HG03196 (cell line): ENCODE results near the gene LRCOL1.

Experiments used
- ATAC-seq: cut with Tn5 transposase; IDR thresholded peaks from one replicate; pipeline ENCODE4 v1.9.1; 2021; ENCODE audit not compliant: unreplicated experiment

LRCOL1 gene

DNA sequence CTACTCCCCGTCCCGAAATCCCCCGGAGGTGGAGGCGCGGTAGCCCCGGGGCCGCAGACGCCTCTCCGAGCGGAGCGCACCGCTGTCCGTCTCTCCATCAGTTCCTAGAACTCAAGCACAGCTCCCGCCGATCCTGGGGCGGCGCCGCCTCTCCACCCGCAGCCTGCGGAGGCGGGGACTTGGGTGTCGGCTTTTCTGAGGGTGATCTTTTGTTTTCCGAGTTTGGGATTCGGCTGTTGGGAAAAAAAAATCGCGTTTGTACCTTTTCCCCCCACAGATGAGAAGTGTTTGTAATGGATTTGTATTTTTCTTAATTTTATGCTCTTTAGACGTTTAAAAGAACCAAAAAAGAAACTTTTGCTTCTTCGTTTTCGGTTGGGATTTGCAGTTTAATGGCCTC is 26.6 kb downstream of the LRCOL1 start:
- ATAC-seq, result no peak

GRCh38 chr12:132583411-132583710 is 27.0 kb downstream of the LRCOL1 start:
- no peak for ATAC-seq

GRCh38 chr12:132582582-132583410 is 27.6 kb downstream of the LRCOL1 start:
- ATAC-seq, result no peak

DNA sequence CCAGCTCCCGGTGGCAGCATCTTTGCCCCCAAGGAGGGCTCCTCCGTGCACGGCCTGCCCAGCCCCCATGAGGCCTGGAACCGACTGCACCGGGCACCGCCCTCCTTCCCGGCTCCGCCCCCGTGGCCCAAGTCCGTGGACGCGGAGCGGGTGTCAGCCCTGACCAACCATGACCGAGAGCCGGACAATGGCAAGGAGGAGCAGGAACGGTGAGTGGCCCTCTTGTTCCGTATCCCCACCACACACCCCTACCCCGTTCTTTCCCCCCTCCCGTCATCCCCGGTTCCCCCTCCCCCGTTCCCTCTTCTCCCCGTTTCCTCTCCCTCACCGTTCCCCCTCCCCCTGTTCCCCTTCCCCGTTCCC is 28.3 kb downstream of the LRCOL1 start:
- ATAC-seq, result no peak

GRCh38 chr12:132581348-132582057 is 28.9 kb downstream of the LRCOL1 start:
- ATAC-seq, result no peak

GRCh38 chr12:132580701-132581292 is 29.6 kb downstream of the LRCOL1 start:
- no peak for ATAC-seq

DNA sequence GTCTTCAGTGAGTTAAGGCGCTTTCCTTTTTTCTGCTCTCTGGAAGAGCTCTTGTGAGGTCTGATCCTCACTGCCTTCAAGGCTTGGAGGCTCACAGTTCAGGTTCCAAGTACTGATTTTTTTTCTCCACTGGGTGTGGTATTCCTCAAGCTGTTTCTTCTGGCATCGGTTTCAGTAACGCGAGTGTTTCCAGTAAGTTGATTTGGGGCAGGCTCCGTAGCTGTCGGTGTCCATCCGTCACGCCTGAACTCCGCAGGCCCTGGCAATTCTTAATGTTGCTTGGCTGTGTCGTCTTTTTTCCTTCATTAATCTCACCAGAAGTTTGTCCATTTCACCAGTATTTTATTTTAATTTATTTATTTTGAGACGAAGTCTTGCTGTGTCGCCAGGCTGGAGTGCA is 30.6 kb downstream of the LRCOL1 start:
- no peak for ATAC-seq

- ATAC-seq, result no peak
These were observed 31.6 kb downstream of the LRCOL1 start for GRCh38 chr12:132578826-132579225.

DNA sequence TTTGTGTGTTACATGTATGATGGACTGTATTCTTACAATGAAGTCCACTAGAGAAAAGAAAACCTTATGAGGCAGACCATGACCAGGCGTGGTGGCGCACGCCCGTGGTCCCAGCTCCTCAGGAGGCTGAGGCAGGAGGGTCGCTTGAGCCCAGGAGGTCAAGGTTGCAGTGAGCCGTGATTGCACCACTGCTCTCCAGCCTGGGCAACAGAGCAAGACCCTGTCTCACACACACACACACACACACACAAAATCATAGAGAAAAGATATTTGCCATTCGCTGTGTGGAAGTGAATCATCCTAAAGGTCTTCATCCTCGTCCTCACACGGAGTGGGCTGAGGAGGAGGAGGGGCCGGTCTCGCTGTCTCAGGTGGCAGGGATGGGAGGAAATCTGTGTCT is 32.3 kb downstream of the LRCOL1 start:
- no peak for ATAC-seq

DNA sequence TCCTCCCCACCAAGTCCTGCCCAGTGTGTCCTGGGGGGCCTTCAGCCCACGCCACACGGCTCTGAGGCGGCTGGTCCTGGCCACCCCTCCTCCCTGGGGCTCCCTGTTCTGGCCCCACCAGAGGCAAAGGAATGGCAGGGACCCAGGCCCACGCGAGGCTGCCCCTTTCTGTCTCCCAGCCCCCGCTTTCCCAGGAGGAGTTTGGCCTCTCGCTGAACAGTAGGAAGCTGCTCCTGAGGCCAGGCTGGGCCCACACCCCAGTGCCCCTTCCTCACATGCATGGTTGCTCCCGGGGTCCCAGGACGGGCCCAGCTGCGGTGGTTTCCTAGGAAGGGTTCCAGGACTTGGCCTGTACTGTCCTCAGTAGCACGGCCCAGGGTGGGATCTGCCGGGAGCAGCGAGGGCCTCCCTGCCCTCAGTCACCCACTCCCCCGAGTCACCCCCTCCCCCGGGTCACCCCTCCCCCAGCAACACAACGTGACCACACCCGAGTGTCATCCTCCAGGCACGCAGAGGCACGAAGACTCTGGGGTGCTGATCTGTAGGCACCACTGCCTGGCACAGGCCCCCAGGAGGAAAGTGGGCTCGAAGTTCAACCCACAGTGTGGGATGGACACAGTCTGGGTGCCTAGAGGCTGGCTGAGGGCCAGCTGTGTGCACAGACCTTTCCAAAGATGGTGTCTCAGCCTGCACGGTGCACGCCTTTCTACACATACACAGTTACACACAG is 33.0 kb downstream of the LRCOL1 start:
- ATAC-seq, result no peak

DNA sequence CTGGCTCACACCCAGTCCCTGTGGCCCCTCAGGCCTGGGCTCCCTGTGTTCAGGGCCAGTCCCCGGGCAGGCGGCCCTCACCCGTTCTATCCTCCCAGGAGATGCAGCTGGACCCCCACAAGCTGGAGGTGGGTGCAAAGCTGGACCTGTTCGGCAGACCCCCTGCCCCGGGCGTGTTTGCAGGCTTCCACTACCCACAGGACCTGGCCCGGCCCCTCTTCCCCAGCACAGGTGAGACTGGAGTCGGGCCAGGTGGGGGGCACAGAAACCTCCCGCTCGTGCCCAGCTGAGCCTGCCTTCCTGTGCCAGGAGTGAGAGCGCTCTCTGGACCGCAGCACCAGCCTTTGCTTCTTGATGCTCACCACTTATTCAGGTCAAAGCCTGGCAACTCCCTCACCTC is 33.7 kb downstream of the LRCOL1 start:
- no peak for ATAC-seq

GRCh38 chr12:132575661-132576060 is 34.7 kb downstream of the LRCOL1 start:
- no peak for ATAC-seq

- no peak for ATAC-seq
These were observed 35.9 kb downstream of the LRCOL1 start for GRCh38 chr12:132574271-132574996.

DNA sequence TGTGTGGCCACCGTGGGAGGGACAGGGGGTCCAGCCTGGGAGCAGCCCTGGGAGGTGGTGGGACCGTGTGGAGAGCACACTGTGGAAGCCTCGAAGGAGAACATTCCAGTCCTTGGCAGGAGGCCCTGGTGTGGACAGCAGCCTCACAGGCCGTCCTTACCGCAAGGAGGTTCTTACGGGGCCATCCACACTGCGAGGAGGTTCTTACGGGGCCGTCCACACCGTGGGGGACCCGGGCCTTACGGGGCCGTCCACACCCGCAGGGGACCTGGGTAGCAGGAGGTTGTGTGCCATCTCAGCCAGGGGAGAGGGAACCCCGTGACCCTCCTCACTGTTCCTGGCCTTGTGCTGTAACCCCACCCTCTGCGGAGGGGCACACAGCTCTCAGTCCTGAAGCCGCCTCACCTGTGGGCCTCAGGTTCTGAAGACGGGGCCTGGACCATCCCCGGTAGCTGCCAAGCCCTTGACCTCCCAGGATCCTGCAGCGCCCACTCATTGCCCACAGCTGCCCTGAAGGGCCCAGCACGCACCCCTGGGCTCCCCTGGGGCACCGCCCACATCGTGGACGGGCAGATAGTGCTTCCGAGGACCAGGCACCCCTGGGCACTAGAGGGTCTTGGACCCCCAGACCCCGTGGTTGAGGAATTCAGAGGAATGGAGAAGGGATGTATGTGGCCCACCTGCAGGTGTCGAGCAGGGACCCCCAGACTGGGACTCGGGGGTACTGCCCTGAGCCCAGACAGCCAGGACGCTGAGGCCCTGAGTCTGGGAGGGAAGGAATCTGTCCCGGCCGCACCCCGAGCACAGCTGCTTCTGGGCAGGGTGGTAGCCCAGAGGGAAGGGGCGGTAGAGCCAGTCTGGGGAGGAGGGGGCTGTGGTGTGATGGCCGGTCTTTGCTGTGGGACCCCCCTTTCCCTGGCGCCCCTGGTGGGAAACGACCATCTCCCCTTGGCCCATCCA is 37.3 kb downstream of the LRCOL1 start:
- no peak for ATAC-seq

- no peak for ATAC-seq
These were observed 38.3 kb downstream of the LRCOL1 start for GRCh38 chr12:132572106-132572505.

- ATAC-seq, result no peak
These were observed 38.8 kb downstream of the LRCOL1 start for GRCh38 chr12:132571598-132571997.

DNA sequence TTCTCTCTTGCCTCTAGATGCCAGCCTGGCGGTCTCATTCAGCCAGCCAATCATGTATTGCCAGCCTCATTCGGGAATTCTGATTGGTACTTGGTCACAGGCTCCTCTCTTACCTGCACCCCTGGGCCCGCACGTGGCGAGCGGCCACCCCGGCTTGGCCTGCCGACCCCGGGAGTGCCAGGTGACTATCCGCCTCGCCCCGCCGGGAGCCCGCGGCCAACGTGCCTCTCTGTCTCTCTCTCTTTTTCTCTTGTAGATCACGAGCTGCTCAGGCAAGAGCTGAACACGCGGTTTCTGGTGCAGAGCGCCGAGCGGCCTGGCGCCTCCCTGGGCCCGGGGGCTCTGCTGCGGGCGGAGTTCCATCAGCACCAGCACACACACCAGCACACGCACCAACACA is 39.3 kb downstream of the LRCOL1 start:
- no peak for ATAC-seq

- ATAC-seq, result no peak
These were observed 39.7 kb downstream of the LRCOL1 start for GRCh38 chr12:132570635-132571034.

DNA sequence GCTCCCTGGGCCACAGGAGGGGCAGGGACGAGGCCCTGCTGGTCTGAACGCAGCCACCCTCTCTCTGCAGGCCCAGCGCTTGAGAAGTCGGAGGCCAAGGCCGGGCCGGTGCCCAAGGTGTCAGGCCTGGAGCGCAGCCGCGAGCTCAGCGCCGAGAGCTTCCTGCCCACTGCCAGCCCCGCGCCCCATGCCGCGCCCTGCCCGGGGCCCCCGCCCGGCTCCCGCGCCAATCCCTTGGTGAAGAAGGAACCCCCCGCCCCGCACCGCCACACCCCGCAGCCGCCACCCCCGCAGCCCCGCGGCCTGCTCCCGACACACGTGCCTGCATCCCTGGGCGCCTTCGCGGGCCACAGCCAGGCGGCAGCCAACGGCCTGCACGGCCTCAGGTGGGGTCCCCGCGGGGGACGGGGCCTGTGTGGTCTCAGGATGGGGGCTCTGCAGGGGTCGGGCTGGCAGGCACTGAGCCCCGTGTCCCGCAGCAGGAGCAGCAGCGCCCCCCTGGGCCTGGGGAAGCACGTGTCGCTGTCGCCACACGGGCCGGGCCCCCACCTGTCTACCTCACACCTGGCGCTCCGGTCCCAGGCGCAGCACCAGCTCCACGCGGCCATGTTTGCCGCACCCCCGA is 40.4 kb downstream of the LRCOL1 start:
- no peak for ATAC-seq
